WTC11 (cell line): ENCODE measurements around the gene MARCHF7.

Experiments used
- ATF3 ChIP-seq: sonication (generic); formaldehyde crosslinking; conservative IDR thresholded peaks from 2 replicates; pipeline ENCODE4 v1.8.1; 2022; ENCODE audit warnings: mild to moderate bottlenecking, missing genetic modification reagents
- CTCF ChIP-seq: fragments of 200-600 bp; IDR thresholded peaks from 2 replicates; pipeline ENCODE4 v1.8.0; 2022; ENCODE audit warnings: antibody characterized with exemption
- ELF4 ChIP-seq: sonication (generic); formaldehyde crosslinking; IDR thresholded peaks from 2 replicates; pipeline ENCODE4 v1.8.1; 2022; ENCODE audit warnings: low read depth, mild to moderate bottlenecking, moderate library complexity, missing genetic modification reagents
- FOXK1 ChIP-seq: sonication (generic); formaldehyde crosslinking; IDR thresholded peaks from 2 replicates; pipeline ENCODE4 v1.8.0; 2022; ENCODE audit warnings: mild to moderate bottlenecking, moderate library complexity, missing genetic modification reagents
- FOXP1 ChIP-seq: sonication (generic); formaldehyde crosslinking; IDR thresholded peaks from 2 replicates; pipeline ENCODE4 v1.8.0; 2022; ENCODE audit warnings: missing genetic modification reagents, mild to moderate bottlenecking, moderate library complexity, borderline replicate concordance
- GABPB1 ChIP-seq: sonication (generic); formaldehyde crosslinking; IDR thresholded peaks from 2 replicates; pipeline ENCODE4 v1.8.1; 2023; ENCODE audit warnings: mild to moderate bottlenecking, missing genetic modification reagents
- MYBL2 ChIP-seq: sonication (generic); formaldehyde crosslinking; IDR thresholded peaks from 2 replicates; pipeline ENCODE4 v1.8.1; 2023; ENCODE audit warnings: mild to moderate bottlenecking, moderate library complexity, missing genetic modification reagents
- RELA ChIP-seq: sonication (generic); formaldehyde crosslinking; IDR thresholded peaks from 2 replicates; pipeline ENCODE4 v1.8.1; 2022; ENCODE audit warnings: missing genetic modification reagents, mild to moderate bottlenecking, borderline replicate concordance
- TEAD4 ChIP-seq: sonication (generic); formaldehyde crosslinking; IDR thresholded peaks from 2 replicates; pipeline ENCODE4 v1.8.0; 2022; ENCODE audit warnings: mild to moderate bottlenecking, missing genetic modification reagents
- ZBTB21 ChIP-seq: sonication (generic); formaldehyde crosslinking; IDR thresholded peaks from 2 replicates; pipeline ENCODE4 v1.8.1; 2023; ENCODE audit warnings: mild to moderate bottlenecking, missing genetic modification reagents, borderline replicate concordance
- ZNF396 ChIP-seq: fragments of 250-450 bp; sonication (Bioruptor Pico); IDR thresholded peaks from 2 replicates; pipeline ENCODE4 v1.8.0; 2021; ENCODE audit warnings: mild to moderate bottlenecking, moderate library complexity, borderline replicate concordance
- TF ChIP-seq, protein P1 (sequence below): fragments of 250-450 bp; sonication (Bioruptor Pico); IDR thresholded peaks from 2 replicates; pipeline ENCODE4 v1.9.0; 2021; ENCODE audit warnings: moderate library complexity, mild to moderate bottlenecking, inconsistent platforms, borderline replicate concordance

DNA sequence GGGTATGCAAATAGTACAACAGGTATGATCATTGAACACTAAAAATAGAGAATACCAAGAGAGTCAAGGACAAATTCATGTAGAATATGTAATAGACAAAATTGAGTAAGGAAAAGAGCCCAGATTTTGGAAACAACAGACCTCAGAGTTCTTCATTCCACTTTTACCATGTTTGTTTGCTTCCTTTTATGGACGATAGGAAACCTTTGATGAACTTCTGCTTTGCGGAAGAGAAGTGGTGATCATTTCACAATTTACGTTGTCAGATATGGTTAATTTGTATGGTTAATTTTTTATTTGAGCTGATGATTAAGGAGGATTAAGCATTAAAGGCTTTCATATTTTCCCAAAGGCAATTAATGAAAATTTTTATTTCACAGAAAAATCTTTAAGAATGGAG is 16.3 kb downstream of the MARCHF7 start:
- no peak for TF ChIP-seq FOXP1 (CRISPR knock-in tag)
- TF ChIP-seq CTCF: no peak
- TF ChIP-seq ATF3 (CRISPR knock-in tag): no peak
- no peak for TF ChIP-seq GABPB1
- no peak for TF ChIP-seq RELA (CRISPR knock-in tag)
- TF ChIP-seq ELF4: no peak
- TF ChIP-seq ZNF396 (CRISPR knock-in tag): no peak
- no peak for TF ChIP-seq FOXK1 (CRISPR knock-in tag)
- no peak for TF ChIP-seq ZBTB21 (CRISPR knock-in tag)
- TF ChIP-seq, protein P1, sequence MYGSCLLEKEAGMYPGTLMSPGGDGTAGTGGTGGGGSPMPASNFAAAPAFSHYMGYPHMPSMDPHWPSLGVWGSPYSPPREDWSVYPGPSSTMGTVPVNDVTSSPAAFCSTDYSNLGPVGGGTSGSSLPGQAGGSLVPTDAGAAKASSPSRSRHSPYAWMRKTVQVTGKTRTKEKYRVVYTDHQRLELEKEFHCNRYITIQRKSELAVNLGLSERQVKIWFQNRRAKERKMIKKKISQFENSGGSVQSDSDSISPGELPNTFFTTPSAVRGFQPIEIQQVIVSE (CRISPR knock-in tag): no peak
- no peak for TF ChIP-seq TEAD4 (CRISPR knock-in tag)
- TF ChIP-seq MYBL2 (CRISPR knock-in tag): no peak
